ENCODE data around the gene DCDC2B.

Gene DCDC2B

GRCh38 chr1:32197074-32197473, 11.8 kb upstream of the DCDC2B start:
- no peak for DNase-seq

- DNase-seq = peak; percentile 63
These were observed 11.1 kb upstream of the DCDC2B start for GRCh38 chr1:32197837-32198236.

- DNase-seq = no peak
These were observed 10.4 kb upstream of the DCDC2B start for GRCh38 chr1:32198237-32199042.

GRCh38 chr1:32199043-32199716, 9.7 kb upstream of the DCDC2B start:
- DNase-seq = peak; percentile 37

- no peak for DNase-seq
These were observed 9.2 kb upstream of the DCDC2B start for GRCh38 chr1:32199717-32200072.

- DNase-seq = peak; percentile 96
These were observed 8.5 kb upstream of the DCDC2B start, which contains the start of gene CCDC28B for GRCh38 chr1:32200226-32201010. TSS of gene CCDC28B (plus strand) at chr1:32200595. CDS start at chr1:32201936, 1,341 bp downstream.

- peak; percentile 77 for DNase-seq
These were observed 7.7 kb upstream of the DCDC2B start for GRCh38 chr1:32201011-32201855.

- no peak for DNase-seq
These were observed 3.9 kb upstream of the DCDC2B start for GRCh38 chr1:32204943-32205361.

GRCh38 chr1:32205401-32206370, 3.2 kb upstream of the DCDC2B start, which contains the start of gene IQCC:
TSS of gene IQCC (plus strand) at chr1:32205671. CDS start at chr1:32205682, 11 bp downstream.
- DNase-seq = peak; percentile 96

GRCh38 chr1:32208469-32208868, 420 bp upstream of the DCDC2B start:
- DNase-seq = no peak

- peak; percentile 82 for DNase-seq
These were observed 7.0 kb downstream of the DCDC2B start for GRCh38 chr1:32215629-32216480.

GRCh38 chr1:32216566-32216965, 7.7 kb downstream of the DCDC2B start:
- DNase-seq = no peak

- DNase-seq = no peak
These were observed 10.1 kb downstream of the DCDC2B start for GRCh38 chr1:32219022-32219421.

GRCh38 chr1:32220746-32221580, 12.1 kb downstream of the DCDC2B start:
- DNase-seq = no peak

- no peak for DNase-seq
These were observed 12.7 kb downstream of the DCDC2B start for GRCh38 chr1:32221581-32221979.

- DNase-seq = peak; percentile 98
These were observed 13.3 kb downstream of the DCDC2B start, which contains the start of the genes EIF3I and TMEM234 for GRCh38 chr1:32221980-32222755. TSS of gene EIF3I (plus strand) at chr1:32222407. CDS start at chr1:32222442, 35 bp downstream. TSS of gene TMEM234 (minus strand) at chr1:32222353. CDS start at chr1:32222322, 31 bp downstream.

GRCh38 chr1:32223683-32224082, 14.8 kb downstream of the DCDC2B start:
- DNase-seq = no peak

- no peak for DNase-seq
These were observed 15.4 kb downstream of the DCDC2B start for GRCh38 chr1:32224285-32224684.
